Rectal smooth muscle tissue (tissue), 1 donor: Measurements from ENCODE around the gene LRRC8D.

Source experiments
- H3K27ac ChIP-seq: one replicate; pipeline ENCODE4 v1.7.0; 2013; ENCODE audit warnings: low read depth, low read length, inconsistent platforms
- H3K27me3 ChIP-seq: one replicate; pipeline ENCODE4 v1.7.0; 2013; ENCODE audit warnings: low read length; ENCODE audit not compliant: control insufficient read depth, insufficient read depth
- H3K36me3 ChIP-seq: one replicate; pipeline ENCODE4 v1.7.0; 2013; ENCODE audit warnings: low read length; ENCODE audit not compliant: control insufficient read depth, insufficient read depth
- H3K4me1 ChIP-seq: one replicate; pipeline ENCODE4 v1.7.0; 2013; ENCODE audit warnings: low read length; ENCODE audit not compliant: control insufficient read depth, insufficient read depth
- H3K4me3 ChIP-seq: one replicate; pipeline ENCODE4 v1.7.0; 2013; ENCODE audit warnings: low read length
- H3K9ac ChIP-seq: one replicate; pipeline ENCODE4 v1.7.0; 2013; ENCODE audit warnings: low read length

Gene LRRC8D

DNA sequence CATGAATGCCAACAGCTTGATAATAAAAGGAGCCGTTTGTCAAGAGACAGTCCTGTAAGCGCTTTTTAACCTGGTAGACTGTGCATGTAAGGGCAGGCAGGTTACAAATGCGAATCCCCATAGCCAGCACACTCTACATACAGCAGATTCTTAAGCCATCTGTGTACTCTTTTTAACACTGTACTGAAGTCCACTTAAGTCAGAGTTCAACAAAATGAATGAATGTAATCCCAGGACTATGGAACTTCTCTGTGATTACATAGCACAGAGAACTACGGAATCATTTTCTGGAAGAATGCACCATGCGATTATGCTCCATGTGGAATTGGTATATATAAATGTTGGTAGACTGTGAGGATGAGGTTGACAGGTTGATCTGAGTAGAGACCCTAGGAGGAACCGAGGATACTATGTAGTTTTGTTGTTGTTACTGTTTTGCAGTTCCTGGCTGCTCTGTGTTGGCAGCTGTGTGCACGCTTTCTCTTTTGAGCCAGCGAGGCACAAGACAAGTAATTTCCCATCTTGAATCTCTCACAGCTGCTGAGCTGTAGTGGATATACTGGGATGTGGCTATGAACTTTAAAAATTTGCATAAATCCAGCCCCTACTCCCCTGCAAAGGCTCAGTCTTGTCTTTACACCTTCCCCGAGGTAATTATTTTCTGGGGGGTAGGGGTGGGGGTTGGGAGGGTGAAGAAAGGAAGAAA, 21.9 kb downstream of the LRRC8D start:
- Histone ChIP-seq H3K4me1 (peaks cover 6% of the 10 kb centered on the region), H3K4me3 (peak overlapping the region; percentile 97), H3K36me3 (no peaks in the 10 kb centered on the region), H3K9ac (no peak overlapping the region), H3K27me3 (no peaks in the 10 kb centered on the region), H3K27ac (no peak overlapping the region)

DNA sequence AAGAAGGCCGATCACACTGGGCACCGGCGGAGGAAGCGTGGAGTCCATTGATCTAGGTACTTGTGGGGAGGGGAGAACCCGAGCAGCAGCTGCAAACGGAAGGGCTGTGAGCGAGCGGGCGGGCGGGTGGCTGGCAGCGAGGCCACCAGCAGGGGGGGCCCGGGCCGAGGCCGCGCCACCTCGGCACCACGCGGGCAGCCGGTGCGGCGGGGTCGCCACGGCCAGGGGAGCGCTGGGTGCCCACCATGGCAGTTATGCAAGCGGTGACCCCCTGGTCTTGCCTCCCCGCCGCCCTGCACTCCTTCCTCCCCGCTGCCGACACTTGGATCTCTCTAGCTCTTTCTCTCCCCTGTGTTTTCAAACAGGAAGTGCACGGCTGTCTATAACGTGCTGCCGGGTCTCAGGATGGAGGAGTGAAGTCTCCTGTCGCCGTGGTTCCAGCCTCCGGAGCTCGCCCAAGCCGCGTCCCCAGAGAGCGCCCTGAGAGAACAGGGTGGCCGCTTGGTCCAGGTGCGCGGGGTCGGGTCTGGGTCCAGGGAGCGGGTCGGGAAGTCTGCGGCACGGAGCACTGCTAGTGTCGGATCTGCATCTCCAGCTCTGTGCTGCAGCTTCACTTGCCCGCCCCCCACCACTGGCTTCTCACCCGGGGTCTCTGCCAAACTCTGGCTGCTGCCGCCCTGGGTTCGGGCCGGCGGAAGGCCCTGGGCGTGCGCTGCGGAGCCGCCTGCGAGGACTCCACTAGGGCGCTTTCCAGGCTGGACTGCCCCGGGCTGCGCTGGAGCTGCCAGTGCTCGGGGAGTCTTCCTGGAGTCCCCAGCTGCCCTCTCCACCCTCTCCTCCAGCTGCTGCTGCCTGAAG, 22.7 kb downstream of the LRRC8D start:
- Histone ChIP-seq H3K27me3 (no peaks in the 10 kb centered on the region), H3K9ac (peak overlapping the region; percentile 45), H3K4me1 (peaks cover 6% of the 10 kb centered on the region), H3K36me3 (no peaks in the 10 kb centered on the region), H3K4me3 (peak overlapping the region; percentile 97), H3K27ac (no peak overlapping the region)

DNA sequence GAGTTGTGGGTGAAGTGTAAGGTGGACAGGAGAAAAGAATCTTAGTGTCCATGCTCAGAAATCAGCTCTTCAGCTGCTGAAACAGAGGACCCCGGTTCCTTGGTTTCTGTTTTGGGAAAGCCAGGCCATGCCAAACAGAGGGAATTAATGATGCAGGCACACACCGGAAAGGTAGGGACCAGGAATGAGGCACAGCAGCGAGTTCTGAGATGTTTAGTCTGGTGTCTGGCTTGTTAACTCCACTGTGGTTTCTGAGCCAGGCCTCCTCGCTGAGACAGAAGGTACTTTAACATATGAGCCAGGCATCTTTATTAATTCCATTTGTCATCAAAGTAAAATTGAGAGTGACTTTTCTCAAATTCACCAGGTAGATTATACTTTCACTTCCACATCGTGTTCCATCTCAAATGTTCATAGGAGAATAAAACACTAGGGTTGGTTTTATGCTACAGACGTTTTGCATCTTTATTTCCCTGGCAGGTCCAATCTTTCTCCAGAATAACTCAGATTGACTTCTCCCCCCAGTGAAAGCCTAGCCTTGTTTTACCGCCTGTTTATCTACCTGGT, 23.5 kb downstream of the LRRC8D start:
- Histone ChIP-seq H3K27me3 (no peaks in the 10 kb centered on the region), H3K27ac (no peak overlapping the region), H3K9ac (no peak overlapping the region), H3K4me1 (peaks cover 6% of the 10 kb centered on the region), H3K4me3 (peak overlapping the region; percentile 97), H3K36me3 (no peaks in the 10 kb centered on the region)

DNA sequence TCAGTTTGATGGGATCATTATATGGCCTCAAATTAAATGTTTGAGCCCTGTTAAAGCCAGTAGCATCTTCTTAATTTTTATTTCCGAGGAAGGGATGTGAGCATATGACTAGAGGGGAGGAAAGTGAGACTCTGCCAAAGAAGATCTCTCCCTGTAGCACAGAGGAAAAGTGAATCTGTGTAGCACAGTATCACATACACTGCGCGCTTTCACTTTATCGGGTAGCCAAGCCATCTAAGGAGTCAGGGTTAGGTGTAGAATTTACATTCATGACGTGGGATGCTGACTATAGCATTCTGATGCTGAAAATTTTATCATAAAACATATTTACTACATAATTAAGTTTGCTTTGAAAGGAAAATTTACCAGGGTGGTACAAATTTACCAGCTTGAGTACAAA, 24.0 kb downstream of the LRRC8D start:
- H3K27ac ChIP-seq: no peak overlapping the region
- no peak overlapping the region for H3K9ac ChIP-seq
- H3K4me1 ChIP-seq: peaks cover 6% of the 10 kb centered on the region
- H3K36me3 ChIP-seq: no peaks in the 10 kb centered on the region
- peak overlapping the region; percentile 31 for H3K4me3 ChIP-seq
- H3K27me3 ChIP-seq: no peaks in the 10 kb centered on the region

DNA sequence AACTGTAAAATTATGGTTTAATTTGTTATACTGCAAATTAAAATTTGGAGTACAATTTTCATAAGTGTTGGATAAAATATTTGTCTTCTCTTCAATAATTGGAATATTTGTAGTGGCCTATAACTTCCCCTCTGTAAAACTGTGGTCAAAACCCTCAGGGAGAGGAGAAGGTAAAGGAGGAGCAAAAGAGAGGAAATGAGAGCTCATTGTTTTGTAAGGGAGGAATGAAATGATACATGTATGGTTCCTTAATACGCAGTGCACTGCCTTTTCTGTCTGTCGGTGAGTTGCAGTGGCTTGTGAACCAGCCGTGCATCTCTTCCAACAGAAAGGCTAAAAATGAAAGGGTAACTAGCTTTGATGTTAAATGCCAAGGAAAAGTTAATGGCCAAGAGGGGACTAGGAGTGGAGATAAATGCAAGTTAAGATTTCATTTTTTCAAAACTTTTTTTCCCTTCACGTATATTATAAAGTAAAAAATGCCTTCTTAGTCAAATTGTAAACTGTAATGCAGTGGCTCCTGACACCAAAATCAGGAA, 26.4 kb downstream of the LRRC8D start:
- Histone ChIP-seq H3K27ac (no peak overlapping the region), H3K27me3 (no peaks in the 10 kb centered on the region), H3K4me1 (peaks cover 6% of the 10 kb centered on the region), H3K36me3 (no peaks in the 10 kb centered on the region), H3K4me3 (no peak overlapping the region), H3K9ac (no peak overlapping the region)

DNA sequence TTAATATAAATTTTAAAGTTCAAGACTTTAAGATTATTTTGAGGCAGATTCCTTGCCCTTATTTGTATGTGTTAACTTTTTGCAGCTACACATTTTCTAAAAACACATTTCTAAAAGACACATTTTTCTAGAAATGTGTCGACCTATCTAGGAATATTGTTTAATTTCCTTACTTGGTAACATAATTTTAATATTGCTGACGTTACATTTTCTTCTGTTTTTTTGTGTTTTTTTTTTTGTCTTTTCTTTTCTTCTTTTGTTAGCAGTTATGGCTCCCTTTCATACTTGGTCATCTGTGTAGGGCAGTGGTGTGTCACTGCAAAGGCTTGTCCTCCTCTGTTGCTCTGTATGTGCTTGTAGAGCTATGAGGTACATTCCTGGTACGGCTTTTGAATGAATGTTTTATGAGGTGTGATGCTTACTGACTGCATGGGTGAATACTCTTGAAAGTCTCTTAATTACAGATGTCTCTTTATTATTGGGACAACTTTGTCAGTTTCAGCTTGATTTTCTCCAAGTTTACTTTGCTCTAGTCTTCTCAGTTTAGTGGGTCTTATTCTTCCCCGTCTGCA, 30.1 kb downstream of the LRRC8D start:
- Histone ChIP-seq H3K36me3 (no peaks in the 10 kb centered on the region), H3K4me3 (no peak overlapping the region), H3K9ac (no peak overlapping the region), H3K27ac (no peak overlapping the region), H3K4me1 (no peaks in the 10 kb centered on the region), H3K27me3 (no peaks in the 10 kb centered on the region)

DNA sequence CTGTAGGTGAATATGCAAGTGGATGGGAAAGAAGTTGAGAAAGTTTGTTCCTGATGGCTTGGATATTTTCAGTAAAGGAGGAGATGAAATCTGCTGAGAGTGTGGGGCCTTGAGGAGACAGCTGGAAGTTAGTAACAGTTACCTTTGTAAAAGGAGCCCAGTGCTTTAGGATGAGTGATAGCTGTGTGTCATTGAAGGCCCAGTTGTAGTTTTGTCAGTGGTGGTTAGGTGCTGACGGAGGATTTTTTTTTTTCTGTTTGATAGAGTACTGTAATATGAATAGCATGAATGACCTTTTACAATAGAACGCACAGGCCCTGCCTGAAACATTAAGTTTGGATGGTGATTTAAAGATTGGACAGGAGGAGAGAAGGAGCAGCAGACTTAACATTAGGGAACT, 33.3 kb downstream of the LRRC8D start:
- no peak overlapping the region for H3K27ac ChIP-seq
- H3K4me1 ChIP-seq: no peaks in the 10 kb centered on the region

DNA sequence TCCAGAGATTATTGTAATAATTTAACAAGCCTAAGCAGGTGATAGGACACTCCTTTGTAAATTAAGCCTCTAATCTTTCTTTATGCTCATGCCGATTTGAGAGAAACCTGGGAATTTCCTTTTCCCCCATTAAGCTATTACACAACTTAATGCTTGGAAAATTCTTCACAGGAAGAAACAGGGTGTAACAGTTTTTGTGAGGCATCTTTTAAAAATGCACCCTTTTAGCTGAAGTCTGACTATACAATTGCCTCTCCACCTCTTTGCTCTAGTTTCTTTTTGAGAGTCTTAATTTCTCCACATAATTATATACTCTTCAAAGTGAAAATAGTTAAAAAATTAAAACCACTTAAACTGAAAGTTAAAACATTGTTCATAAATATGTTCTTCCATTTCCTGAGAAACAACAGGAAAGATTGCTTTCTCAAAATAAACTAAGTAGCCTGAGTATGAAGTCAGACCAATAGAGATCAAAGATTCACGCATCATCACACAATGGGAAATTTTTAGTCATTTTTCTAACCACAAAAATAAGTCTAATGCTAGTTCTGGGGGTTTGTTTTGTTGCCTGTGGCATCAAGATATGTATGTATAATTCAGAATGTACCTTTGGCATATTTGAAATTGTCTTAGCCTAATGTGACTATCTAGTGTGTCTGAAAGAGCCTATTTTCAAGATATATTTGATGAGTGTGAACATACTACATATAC, 34.7 kb downstream of the LRRC8D start:
- no peak overlapping the region for H3K4me3 ChIP-seq
- no peak overlapping the region for H3K9ac ChIP-seq
- H3K4me1 ChIP-seq: no peaks in the 10 kb centered on the region
- H3K36me3 ChIP-seq: no peaks in the 10 kb centered on the region
- H3K27ac ChIP-seq: no peak overlapping the region
- H3K27me3 ChIP-seq: no peaks in the 10 kb centered on the region

More for the DNA sequence above, 33.3 kb downstream of the LRRC8D start:
- H3K4me3 ChIP-seq: no peak overlapping the region
- H3K9ac ChIP-seq: no peak overlapping the region
- H3K27me3 ChIP-seq: no peaks in the 10 kb centered on the region
- no peaks in the 10 kb centered on the region for H3K36me3 ChIP-seq

DNA sequence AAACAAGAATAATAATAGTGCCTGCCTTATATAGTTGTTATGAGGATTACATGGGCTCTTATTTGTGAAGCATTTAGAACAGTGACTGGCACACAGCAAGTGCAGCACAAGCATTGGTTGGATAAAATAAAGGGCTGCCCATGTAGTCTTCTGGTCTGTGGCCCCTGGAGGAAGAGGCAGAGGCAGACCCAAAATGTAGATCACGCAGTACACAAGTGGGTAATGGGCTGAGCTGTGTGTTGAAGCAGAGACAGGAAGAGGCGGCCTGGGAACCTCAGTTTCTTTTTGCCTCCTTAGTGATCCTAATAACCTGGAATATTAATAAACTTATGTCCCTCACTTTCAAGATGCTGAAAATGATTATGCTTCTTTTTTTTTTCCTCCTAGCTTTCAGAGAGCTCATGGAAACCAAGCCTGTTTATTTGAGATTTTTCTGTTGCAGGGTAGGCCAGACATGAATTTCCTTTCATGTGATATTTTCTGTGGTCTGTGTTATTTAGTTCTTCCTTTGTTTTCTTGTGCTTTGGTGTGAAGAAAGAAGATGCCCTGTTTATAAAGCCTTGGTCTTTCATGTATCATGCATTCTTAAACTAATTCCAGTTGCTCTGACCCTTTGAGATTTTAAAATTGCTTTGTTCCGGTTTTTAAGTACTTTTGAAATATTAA, 42.5 kb downstream of the LRRC8D start:
- H3K27ac ChIP-seq: no peak overlapping the region
- no peaks in the 10 kb centered on the region for H3K36me3 ChIP-seq
- H3K27me3 ChIP-seq: no peaks in the 10 kb centered on the region
- H3K4me1 ChIP-seq: no peaks in the 10 kb centered on the region
- H3K4me3 ChIP-seq: no peak overlapping the region
- no peak overlapping the region for H3K9ac ChIP-seq

DNA sequence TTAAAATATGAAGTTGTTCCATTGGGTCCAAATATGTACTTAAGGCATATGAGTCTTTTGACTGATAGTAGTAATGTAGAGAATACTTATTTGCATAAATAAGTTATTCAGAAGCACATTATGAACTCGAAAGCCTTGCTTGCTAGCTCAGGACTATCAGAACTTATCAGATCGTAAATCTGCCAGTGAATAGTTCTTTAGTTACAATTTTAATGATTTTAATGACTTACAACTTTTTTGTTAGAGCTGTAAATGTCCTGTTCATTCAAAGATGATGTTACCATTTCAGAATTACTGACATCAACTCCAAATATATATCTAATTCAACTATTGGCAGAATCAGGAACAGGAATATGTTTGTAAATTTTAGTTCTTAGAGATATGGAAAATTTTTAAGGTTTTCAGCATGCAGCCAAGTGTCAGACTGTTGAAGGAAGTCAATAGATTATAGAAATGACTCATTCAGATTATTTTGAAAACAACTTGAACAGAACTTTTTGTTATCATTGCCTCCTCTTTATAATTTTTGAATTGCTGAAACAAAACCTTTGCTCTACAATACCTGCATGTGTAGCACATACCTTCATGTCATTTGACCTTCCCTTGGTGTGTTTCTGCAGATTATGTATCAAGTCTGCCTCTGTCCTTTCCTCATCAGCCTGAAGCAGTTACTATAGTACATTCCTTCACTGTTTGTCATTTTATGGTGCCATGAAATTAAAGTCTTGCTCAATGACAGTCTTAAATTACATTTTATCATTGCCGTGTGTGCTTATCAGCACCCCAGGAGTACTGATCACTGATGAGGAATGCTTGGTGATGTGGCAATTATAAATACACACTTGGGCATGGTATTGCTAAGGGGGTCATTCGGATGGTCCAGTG, 44.9 kb downstream of the LRRC8D start:
- H3K27ac ChIP-seq: no peak overlapping the region
- no peaks in the 10 kb centered on the region for H3K4me1 ChIP-seq
- no peak overlapping the region for H3K4me3 ChIP-seq
- no peaks in the 10 kb centered on the region for H3K36me3 ChIP-seq
- no peak overlapping the region for H3K9ac ChIP-seq
- H3K27me3 ChIP-seq: no peaks in the 10 kb centered on the region

DNA sequence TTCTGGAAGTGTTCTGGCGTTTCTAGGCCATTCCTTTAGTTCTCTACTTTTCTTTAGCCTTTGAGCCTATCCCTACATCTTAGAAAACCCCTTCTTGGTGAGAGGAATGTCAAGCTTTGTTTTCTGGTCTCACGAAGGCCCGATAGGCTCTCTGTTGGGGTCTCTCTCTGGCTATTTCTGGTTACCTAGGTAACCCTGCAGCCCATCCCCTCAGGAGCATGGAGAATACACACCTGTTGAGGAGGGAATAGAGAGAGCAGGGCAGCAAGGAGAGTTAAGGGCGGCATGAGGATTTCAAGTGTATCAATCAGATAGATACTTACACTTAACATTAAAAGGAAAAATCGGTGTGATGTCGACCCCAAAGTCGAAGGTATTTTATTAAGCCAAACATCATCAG, 45.7 kb downstream of the LRRC8D start:
- no peaks in the 10 kb centered on the region for H3K4me1 ChIP-seq
- H3K27me3 ChIP-seq: no peaks in the 10 kb centered on the region
- H3K27ac ChIP-seq: no peak overlapping the region
- no peak overlapping the region for H3K9ac ChIP-seq
- H3K36me3 ChIP-seq: no peaks in the 10 kb centered on the region
- H3K4me3 ChIP-seq: no peak overlapping the region
